ENCODE data around the gene MINK1.

MINK1 gene

DNA sequence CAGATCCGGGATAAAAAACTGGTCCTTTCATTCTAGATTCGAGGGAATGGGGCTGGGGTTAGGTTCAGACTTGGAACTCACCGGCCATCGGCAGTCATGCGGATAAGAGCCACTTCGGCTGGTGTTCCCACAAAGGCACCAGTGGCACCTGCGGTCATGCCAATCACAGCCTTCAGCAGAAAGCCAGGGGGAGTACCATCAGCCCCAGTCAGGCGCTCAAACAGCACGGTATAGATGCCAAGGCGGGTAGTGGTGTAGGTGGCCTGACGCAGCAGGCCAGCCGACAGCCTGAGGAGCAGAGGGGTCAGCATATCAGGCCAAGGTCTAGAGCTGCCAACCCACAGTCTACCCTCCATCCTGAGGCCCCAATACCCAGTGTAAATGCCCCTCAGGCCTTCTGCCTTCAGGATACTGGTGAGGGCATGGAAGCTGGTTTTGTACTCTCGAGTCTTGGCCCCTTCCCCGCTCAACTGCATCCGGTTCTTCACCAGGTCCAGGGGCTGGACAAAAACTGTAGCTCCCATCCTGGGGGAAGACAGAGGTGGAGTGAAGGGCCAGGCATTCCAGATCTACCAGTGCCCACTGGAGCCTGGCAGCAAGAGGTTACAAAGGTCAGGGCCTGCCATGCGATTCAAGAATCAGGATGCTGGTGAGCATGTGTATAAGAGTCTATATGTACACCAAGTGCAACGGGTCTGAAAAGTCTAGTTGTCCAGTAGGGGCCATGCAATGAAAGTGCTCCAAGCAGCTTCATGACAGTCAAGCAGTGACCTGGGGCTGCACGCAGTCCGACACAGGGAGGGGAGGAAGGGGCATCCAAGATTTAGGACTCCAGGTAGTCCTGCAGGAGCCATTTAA, 105.8 kb downstream of the MINK1 start:
- peak; percentile 31 for DNase-seq

DNA sequence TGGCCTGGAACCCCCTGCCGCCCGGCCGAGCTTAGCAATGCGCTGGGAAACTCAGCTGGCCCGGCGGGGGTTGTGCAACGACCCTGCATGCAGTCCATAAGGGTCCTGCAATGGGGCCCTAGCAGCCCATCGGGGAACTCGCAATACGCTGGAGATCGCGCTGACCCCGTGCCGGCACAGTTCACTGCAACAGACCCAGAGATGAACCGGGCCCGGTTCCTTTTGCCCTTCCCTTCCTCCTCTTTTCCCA, 106.3 kb downstream of the MINK1 start:
- DNase-seq: no peak

DNA sequence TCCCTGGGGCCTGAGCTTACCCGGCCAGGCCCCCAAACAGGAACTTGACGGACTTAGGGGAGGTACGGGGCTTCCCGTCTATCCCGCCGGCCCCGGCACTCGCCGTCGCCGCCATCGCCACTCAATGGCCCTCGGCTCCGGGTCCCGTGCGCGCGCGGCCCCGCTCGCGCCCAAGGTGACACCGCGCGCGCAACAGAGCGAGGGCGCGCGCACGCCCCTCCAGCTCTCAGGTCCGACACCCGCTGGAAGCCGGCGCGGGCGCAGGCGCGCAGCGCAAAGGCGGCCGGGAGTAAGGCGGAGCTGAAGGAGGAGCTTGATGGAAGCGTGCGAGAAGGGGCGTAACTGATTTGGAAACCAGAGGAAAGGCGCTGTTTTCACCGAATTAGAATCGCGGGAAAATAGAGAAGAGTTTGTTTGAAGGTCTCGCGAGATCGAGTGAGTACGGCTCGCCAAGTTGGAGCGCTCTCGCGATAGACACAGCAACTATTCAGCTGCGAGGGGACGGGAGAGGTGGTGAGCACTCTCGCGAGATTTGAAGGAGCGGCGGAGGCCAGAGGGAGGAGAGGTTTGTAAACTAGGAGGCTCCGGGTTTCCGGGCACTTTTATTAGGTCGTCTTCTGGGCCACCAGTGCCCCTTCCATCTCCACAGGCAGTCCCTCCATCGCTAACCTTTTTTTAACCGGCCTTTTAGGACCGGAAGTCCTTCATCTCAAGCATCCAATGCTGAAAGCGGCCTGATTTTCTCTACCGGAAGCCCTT, 106.8 kb downstream of the MINK1 start, which contains the start of the genes RNF167 and SLC25A11:
Gene RNF167 (plus strand): TSS at position 473 of the 759 bp plus-strand sequence. CDS start 642 bp downstream, outside the sequence.
Gene SLC25A11 (minus strand): TSS at position 251 of the 759 bp plus-strand sequence. CDS start 136 bp downstream, at position 115.
- peak; percentile 96 for DNase-seq

DNA sequence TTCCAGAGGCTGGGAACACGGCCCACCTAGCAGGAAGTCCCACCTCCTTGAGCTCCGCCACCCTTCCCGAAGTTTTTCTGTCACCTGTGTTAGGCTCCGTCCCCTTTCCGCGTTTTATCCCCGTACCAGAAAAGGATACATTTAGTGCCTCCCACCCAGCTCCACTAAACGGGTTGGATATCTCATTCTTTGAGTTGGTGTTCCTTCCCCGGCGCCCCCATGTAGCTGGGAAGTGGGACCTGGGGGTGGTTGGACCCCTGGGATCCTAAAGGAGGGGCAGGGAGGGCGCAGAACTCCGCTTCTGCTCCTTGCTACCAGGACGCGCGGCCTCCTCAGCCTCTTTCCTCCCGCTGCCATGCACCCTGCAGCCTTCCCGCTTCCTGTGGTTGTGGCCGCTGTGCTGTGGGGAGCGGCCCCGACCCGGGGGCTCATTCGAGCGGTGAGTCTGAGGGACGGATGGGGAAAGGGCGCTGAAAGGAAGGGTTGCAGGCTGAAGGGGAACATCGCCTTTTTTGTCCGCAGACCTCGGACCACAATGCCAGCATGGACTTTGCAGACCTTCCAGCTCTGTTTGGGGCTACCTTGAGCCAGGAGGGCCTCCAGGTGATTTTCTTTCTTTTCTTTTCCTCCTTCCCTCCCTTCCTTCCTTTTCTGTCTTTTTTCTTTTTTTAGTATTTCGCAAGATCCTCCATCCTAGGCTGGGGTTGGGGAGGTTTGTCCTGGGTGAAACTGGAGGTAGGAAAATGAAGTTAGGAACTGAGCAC, 107.6 kb downstream of the MINK1 start:
- DNase-seq: no peak

DNA sequence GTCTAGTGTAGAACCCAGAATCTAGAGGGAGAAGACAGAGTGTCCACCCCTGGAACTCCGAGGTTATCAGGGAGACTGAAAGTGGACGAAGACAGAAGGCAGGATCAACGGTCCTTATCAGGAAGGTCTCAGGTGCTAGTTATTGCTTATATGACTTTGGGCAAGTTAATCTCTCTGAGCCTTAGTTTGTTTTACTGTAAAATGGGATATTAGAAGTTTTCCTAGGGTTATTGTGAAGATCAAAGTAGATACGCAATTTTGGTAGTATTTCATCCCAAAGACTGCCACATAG, 108.1 kb downstream of the MINK1 start:
- no peak for DNase-seq

DNA sequence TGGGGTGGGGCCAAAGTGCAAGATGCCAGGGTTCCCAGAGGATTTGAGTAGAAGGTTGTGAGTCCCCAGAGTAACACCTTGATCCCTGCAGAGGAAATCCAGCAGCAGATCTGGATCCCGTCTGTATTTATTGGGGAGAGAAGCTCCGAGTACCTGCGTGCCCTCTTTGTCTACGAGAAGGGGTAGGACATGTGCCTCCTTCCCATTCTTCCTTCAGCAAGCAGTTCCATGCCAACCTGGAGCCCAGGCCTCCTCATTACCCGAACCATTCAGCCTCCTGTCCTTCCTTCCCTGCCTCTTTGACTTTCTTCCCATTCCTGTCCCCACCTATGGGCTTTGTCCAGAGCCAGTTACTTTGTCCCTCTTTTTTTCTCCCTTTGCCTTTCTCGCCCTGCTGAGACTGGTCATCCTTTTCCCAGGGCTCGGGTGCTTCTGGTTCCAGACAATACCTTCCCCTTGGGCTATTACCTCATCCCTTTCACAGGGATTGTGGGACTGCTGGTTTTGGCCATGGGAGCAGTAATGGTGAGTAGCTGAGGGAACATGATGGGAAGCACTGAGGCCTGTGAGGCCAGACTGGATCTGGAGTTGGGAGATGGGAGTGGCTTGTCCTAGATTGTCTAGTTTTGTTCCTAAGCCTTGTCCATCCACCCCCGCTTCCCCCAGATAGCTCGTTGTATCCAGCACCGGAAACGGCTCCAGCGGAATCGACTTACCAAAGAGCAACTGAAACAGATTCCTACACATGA, 109.8 kb downstream of the MINK1 start:
- no peak for DNase-seq

DNA sequence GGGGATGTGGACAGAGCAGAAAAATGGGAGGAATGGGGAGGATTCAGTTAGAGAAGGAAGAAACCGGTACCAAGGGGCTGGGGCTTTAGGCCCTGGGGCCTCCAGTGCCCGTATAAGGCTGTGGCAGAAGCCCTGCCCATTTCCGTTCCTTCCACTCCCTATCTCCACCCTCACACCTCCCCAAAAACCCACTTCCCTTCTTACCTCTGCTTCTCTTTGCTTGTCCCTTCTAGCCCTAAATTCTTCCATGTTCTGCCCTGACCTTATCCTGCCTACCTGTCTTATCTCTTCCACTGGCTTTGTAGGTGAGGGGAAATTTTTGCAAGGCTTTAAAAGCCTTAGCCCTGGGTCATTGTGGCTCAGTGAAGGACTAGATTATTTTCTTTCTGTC, 111.0 kb downstream of the MINK1 start:
- DNase-seq: no peak

DNA sequence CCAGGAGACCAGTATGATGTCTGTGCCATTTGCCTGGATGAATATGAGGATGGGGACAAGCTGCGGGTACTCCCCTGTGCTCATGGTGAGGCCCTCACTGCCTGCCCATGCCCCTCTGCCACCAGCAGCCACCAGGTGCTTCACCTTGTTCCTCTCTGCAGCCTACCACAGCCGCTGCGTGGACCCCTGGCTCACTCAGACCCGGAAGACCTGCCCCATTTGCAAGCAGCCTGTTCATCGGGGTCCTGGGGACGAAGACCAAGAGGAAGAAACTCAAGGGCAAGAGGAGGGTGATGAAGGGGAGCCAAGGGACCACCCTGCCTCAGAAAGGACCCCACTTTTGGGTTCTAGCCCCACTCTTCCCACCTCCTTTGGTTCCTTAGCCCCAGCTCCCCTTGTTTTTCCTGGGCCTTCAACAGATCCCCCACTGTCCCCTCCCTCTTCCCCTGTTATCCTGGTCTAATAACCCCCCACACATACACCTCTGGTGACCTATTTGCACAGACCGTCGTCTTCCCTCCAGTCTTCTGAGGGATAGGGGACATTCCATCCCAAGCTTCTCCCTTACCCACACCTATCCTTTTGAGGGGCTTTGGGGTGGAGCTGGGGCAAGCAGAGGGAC, 111.5 kb downstream of the MINK1 start:
- no peak for DNase-seq

DNA sequence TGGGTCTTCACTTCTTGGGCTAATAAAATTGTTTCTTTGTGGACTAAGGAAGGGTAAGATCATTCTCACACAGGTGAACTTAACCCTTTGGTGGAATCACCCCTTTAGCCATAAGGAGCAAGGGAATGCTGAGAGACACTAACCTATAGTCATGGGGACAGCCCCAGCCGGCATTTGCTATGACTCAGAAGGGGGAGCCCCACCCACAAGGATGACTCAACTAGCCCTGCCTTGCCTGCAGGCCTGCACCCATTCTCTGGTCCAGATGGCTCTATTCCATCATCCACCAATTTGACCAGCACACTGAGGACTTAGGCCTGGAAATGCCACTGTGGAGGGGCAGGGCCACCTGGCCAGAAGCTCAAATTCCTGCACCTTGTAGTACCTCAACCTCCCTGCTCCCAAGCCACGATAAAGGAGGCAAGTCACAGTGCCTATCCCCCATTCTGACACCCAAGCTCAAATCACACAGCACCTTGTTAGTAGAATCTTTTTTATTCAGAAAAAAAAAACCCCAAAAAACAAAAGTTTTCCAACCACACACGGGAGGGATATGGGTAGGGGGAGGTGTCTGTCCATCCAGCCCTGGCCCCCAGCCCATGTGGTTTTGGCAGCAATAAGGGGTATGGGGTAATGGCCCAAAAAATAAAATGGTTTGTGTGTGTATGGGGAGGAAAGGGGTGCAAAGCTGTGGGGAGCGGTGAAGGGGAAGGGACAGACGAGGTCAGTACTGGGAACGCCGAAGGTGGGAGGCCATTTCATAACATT, 112.2 kb downstream of the MINK1 start:
- DNase-seq: peak; percentile 51

DNA sequence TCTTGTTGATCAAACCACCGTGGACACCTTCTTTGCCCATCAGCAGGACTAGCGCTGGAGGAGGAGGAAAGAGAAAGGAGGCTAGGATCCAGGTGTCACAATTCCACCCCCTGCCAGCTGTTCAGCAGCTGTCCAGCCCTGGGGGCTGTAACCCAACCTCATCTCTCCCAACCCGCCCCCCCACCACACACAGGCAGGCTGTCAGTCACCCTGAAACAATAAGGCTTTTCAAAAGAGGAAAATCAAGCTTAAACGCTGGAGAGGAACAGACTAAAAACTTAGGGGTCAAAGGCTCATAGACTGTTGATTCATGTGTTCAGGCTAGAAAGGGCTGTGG, 112.8 kb downstream of the MINK1 start:
- no peak for DNase-seq

DNA sequence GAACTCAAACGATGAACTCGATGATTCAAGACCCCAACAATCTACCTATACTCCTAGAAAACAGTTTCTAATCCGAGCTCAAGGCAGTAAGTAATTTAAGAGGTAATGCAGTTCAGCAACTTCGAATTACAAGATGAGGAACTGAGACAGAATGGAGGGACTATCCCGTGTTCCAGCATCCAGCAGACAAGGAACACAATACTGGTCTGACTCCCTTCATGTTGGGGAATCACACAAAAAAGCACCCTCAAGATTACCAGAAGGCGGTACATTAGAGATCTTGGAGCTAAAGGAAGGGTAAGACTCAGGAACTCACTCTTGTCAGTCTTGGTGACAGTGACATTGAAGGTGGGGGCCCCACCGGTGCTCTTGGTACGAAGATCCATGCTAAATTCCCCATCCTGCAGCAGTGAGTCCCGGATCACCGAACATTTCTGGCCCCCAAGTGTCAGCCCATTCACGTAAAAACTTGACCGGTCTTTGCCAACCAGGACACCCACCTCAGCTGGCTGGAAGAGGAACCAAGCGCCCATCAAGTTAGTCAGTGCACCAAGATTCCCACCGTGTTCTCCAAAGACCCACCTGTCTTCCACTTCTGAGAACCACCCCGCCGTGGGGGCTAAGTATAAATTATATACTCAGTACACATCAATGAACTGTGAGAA, 113.3 kb downstream of the MINK1 start:
- DNase-seq: no peak

DNA sequence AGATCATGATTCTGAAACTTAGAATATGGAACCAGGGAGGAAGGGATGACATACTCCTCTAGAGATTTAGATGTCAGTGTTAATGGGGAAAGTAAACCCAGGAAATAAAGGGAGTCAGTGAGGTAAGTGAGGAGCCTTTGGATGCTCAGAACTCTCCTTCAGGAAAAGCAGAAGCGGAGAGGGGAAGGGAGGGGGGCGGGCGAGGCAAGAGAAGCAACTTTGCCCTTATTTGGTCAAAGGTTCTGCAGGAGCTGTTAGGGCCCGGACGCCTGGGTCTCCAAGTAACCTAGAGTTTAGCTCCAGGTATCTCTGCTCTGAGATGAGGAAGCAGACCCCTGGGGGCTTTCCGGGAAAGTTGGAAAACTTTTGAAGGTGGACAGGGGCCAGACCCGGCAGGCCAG, 113.9 kb downstream of the MINK1 start:
- DNase-seq: no peak

Data from RPMI8226 (cell line).